ENCODE data around the gene ADCY9.

- TF ChIP-seq CTCF (IDR thresholded peaks at IDR 0.05) (no peak), MAX (CRISPR knock-in tag; IDR thresholded peaks at IDR 0.05) (no peak), NR3C1 (CRISPR knock-in tag; conservative IDR thresholded peaks at IDR 0.05; ENCODE audit: low read depth) (no peak), ZNF121 (CRISPR knock-in tag; IDR thresholded peaks at IDR 0.05) (no peak)
- TF ChIP-seq, protein P1, sequence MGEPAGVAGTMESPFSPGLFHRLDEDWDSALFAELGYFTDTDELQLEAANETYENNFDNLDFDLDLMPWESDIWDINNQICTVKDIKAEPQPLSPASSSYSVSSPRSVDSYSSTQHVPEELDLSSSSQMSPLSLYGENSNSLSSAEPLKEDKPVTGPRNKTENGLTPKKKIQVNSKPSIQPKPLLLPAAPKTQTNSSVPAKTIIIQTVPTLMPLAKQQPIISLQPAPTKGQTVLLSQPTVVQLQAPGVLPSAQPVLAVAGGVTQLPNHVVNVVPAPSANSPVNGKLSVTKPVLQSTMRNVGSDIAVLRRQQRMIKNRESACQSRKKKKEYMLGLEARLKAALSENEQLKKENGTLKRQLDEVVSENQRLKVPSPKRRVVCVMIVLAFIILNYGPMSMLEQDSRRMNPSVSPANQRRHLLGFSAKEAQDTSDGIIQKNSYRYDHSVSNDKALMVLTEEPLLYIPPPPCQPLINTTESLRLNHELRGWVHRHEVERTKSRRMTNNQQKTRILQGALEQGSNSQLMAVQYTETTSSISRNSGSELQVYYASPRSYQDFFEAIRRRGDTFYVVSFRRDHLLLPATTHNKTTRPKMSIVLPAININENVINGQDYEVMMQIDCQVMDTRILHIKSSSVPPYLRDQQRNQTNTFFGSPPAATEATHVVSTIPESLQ (CRISPR knock-in tag; IDR thresholded peaks at IDR 0.05): no peak
Measured at GRCh38 chr16:4111748-4112696, 4.2 kb downstream of the ADCY9 start.
